ENCODE measurements around the gene C11orf24. TPM values are rescaled to one million over a fixed set of nuclear protein-coding genes. Genes with fewer than 3 reads are reported as not detected.

Gene C11orf24
- total RNA-seq, 1 donor from 2014 or later: 39.7 TPM

- Mint-ChIP-seq H3K36me3 (ENCODE audit: low read depth) (peaks cover 34% of the 10 kb centered on the region), H3K4me3 (no peak overlapping the region), H3K27ac (no peak overlapping the region), H3K9me3 (no peaks in the 10 kb centered on the region), H3K4me1 (ENCODE audit: low read depth) (peaks cover 6% of the 10 kb centered on the region), H3K27me3 (ENCODE audit: insufficient read depth) (no peaks in the 10 kb centered on the region)
- intact Hi-C loops (cut with micrococcal nuclease): no loop called here
- DNase-seq (ENCODE audit: low spot score): no peak
Observed at GRCh38 chr11:68263444-68264035, 8.2 kb downstream of the C11orf24 start.

- peaks cover 9% of the 10 kb centered on the region for H3K4me1 Mint-ChIP-seq (ENCODE audit: low read depth)
- peaks cover 34% of the 10 kb centered on the region for H3K36me3 Mint-ChIP-seq (ENCODE audit: low read depth)
- intact Hi-C loops (cut with micrococcal nuclease): no loop called here
- H3K4me3 Mint-ChIP-seq: no peak overlapping the region
- no peak overlapping the region for H3K27ac Mint-ChIP-seq
- DNase-seq (ENCODE audit: low spot score): no peak
- H3K27me3 Mint-ChIP-seq (ENCODE audit: insufficient read depth): no peaks in the 10 kb centered on the region
- H3K9me3 Mint-ChIP-seq: no peaks in the 10 kb centered on the region
Observed at GRCh38 chr11:68262544-68262827, 9.3 kb downstream of the C11orf24 start.

- Mint-ChIP-seq H3K9me3 (no peaks in the 10 kb centered on the region), H3K4me1 (ENCODE audit: low read depth) (peaks cover 11% of the 10 kb centered on the region), H3K4me3 (no peak overlapping the region), H3K27me3 (ENCODE audit: insufficient read depth) (no peaks in the 10 kb centered on the region), H3K36me3 (ENCODE audit: low read depth) (peaks cover 31% of the 10 kb centered on the region), H3K27ac (no peak overlapping the region)
- DNase-seq (ENCODE audit: low spot score): no peak
- intact Hi-C loops (cut with micrococcal nuclease): no loop called here
Observed at GRCh38 chr11:68261749-68262543, 9.8 kb downstream of the C11orf24 start.

GRCh38 chr11:68261006-68261405, 10.8 kb downstream of the C11orf24 start:
- Mint-ChIP-seq H3K27me3 (ENCODE audit: insufficient read depth) (no peaks in the 10 kb centered on the region), H3K36me3 (ENCODE audit: low read depth) (peaks cover 31% of the 10 kb centered on the region), H3K4me3 (no peak overlapping the region), H3K9me3 (no peaks in the 10 kb centered on the region), H3K27ac (no peak overlapping the region), H3K4me1 (ENCODE audit: low read depth) (peaks cover 11% of the 10 kb centered on the region)
- intact Hi-C loops (cut with micrococcal nuclease): no loop called here
- no peak for DNase-seq (ENCODE audit: low spot score)

DNA sequence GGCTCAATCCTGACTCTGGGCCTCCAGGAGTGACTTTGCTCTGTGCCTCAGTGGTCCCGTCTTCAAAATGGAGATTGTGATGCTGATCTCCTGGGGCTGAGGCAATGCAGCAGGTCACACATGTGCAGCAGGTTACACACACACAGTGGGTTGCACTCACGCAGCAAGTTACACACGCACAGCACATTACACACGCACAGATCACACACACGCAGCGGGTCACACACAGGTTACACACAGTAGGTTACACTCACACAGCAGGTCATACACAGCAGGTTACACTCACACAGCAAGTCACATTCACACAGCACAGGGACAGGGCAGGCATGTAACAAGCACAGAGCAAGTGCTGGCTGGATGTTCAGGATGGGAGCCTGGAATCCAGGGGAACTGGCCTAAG, 11.3 kb downstream of the C11orf24 start:
- no peak overlapping the region for H3K4me3 Mint-ChIP-seq
- intact Hi-C loops (cut with micrococcal nuclease): no loop called here
- peaks cover 31% of the 10 kb centered on the region for H3K36me3 Mint-ChIP-seq (ENCODE audit: low read depth)
- no peak for DNase-seq (ENCODE audit: low spot score)
- no peaks in the 10 kb centered on the region for H3K9me3 Mint-ChIP-seq
- H3K27ac Mint-ChIP-seq: no peak overlapping the region
- no peaks in the 10 kb centered on the region for H3K27me3 Mint-ChIP-seq (ENCODE audit: insufficient read depth)
- peaks cover 11% of the 10 kb centered on the region for H3K4me1 Mint-ChIP-seq (ENCODE audit: low read depth)

DNA sequence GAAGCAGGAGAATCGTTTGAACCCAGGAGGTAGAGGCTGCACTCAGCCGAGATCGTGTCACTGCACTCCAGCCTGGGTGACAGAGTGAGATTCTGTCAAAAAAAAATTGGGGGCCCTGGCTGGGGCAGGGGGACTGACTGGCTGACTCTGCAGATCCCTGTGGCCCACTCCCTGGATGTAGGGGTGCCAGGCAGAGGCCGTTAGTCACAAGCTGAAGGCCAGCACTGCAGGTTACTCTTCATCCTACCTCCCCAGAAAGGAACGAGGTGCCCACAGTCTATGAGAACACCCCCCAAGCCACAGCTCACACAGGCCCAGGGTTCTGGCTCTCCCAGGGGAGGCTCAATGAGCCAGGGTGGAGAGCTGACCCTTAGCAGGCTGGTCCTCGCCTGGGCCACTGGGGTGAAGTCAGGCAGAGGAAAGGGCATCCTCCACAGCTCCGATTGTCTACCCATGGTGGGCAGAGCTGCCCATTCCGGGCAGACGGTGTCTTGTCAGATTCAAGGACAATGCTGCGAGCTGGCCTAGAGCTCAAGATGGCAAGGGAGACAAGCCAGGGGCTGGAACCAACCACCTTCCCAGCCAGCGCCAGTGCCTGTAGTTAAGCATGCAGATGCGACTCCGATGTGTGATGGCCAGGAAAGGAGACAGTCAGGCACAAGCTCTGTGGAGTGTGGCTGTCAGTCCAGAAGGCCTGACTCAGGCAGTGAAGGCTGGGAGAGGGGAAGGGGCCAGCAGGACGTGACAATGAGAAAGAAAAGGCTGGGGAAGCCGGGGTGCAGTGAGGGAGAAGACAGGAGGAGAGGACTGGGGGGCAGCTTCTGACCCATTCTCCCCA, 12.4 kb downstream of the C11orf24 start:
- no peak for DNase-seq (ENCODE audit: low spot score)
- H3K4me3 Mint-ChIP-seq: no peak overlapping the region
- intact Hi-C loops (cut with micrococcal nuclease): no loop called here
- no peak overlapping the region for H3K27ac Mint-ChIP-seq
- H3K36me3 Mint-ChIP-seq (ENCODE audit: low read depth): peaks cover 23% of the 10 kb centered on the region
- H3K27me3 Mint-ChIP-seq (ENCODE audit: insufficient read depth): peaks cover 1% of the 10 kb centered on the region
- no peaks in the 10 kb centered on the region for H3K9me3 Mint-ChIP-seq
- H3K4me1 Mint-ChIP-seq (ENCODE audit: low read depth): peaks cover 5% of the 10 kb centered on the region

DNA sequence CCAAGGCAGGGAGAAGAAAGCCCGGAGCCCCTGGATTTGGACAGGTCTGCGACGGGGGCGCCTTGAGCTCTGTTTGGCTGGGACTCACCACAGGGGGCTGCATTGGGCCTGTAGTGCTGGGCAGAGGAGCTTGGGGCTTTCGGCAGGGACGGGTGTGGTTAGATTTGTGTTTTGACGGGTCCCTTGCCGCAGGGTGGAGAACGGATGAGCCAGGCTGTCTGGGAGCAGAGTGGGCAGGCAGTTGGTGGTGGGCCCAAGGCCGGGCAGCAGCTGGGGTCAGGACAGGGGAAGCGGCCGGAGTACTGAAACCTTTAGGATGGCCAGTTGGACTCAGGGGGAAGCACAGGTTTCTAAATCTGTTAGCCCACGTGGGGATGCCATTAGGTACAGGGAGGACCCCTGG, 13.4 kb downstream of the C11orf24 start:
- intact Hi-C loops (cut with micrococcal nuclease): no loop called here
- Mint-ChIP-seq H3K9me3 (no peaks in the 10 kb centered on the region), H3K27ac (no peak overlapping the region), H3K27me3 (ENCODE audit: insufficient read depth) (peaks cover 4% of the 10 kb centered on the region), H3K36me3 (ENCODE audit: low read depth) (peaks cover 18% of the 10 kb centered on the region), H3K4me3 (no peak overlapping the region), H3K4me1 (ENCODE audit: low read depth) (peaks cover 5% of the 10 kb centered on the region)
- no peak for DNase-seq (ENCODE audit: low spot score)

DNA sequence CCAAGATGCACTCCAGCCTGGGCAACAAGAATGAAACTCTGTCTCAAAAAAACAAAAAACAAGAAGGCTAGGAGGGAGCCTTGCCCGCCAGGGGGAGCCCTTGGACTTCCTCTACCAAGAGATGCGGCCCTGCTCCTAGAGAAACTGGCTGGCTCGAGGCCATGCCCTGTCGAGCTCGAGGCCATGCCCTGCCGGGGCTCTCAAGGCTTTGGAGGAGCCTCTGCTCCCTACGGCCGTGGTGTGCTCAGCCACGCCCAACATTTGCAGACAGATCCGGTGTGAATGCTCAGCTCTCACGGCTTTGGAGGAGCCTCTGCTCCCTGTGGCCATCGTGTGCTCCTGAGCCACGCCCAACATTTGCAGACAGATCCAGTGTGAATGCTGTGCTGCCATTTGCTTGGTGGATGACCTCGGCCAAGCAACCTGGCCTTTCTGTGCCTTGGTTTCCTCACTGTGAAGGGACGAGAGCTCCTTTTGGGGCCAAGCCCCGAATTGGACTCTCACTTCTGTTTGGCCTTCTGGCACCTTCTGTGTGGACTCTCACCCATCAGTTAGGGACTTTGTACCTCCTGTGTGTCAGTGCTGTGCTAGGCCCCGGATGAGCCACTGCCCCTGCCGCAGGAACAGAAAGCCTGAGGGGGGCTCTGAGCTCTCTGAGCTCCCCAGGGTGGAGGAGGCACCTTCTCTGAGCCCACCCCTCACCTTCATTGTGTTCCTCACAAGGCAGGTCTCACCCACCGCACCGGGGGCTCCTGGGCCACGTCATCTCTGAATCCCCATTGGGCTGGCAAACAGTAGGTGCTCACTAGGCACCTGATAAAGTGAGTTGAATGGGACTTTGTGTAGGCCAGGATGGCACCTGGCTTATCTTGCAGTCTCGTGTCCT, 14.1 kb downstream of the C11orf24 start:
- Mint-ChIP-seq H3K9me3 (no peaks in the 10 kb centered on the region), H3K27ac (no peak overlapping the region), H3K4me3 (no peak overlapping the region), H3K27me3 (ENCODE audit: insufficient read depth) (peaks cover 4% of the 10 kb centered on the region), H3K36me3 (ENCODE audit: low read depth) (peaks cover 12% of the 10 kb centered on the region), H3K4me1 (ENCODE audit: low read depth) (peaks cover 5% of the 10 kb centered on the region)
- intact Hi-C loops (cut with micrococcal nuclease): loop anchor here (1.0 kb wide), 5 partner anchors 14 to 190 kb away; partner anchors contain the start of gene C11orf24
- peak; percentile 83 for DNase-seq (ENCODE audit: low spot score)

GRCh38 chr11:68256331-68256741, 15.4 kb downstream of the C11orf24 start:
- H3K27me3 Mint-ChIP-seq (ENCODE audit: insufficient read depth): peaks cover 4% of the 10 kb centered on the region
- peaks cover 10% of the 10 kb centered on the region for H3K4me1 Mint-ChIP-seq (ENCODE audit: low read depth)
- H3K27ac Mint-ChIP-seq: no peak overlapping the region
- intact Hi-C loops (cut with micrococcal nuclease): no loop called here
- no peaks in the 10 kb centered on the region for H3K9me3 Mint-ChIP-seq
- no peaks in the 10 kb centered on the region for H3K36me3 Mint-ChIP-seq (ENCODE audit: low read depth)
- H3K4me3 Mint-ChIP-seq: no peak overlapping the region
- DNase-seq (ENCODE audit: low spot score): no peak

DNA sequence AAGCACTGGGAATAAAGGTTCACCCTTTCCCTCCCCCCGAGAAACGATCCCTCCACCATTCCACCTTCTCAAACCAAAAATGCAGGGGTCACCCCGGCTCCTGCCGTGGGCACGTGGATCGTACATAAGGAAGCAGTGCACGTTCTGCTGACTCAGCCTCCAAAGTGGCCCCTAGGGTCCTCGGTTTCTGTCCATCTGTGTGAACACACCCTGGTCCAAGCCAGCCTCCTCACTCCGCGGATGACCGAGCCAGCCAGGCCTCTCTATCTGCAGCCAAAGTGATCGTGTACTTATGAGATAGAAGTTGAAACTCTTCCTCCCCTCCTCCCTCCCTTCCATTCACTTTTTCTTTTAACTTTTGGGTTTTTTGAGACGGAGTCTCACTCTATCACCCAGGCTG, 16.2 kb downstream of the C11orf24 start:
- peaks cover 4% of the 10 kb centered on the region for H3K27me3 Mint-ChIP-seq (ENCODE audit: insufficient read depth)
- H3K4me1 Mint-ChIP-seq (ENCODE audit: low read depth): peaks cover 13% of the 10 kb centered on the region
- peaks cover 1% of the 10 kb centered on the region for H3K9me3 Mint-ChIP-seq
- no peak overlapping the region for H3K4me3 Mint-ChIP-seq
- DNase-seq (ENCODE audit: low spot score): no peak
- no peak overlapping the region for H3K27ac Mint-ChIP-seq
- no peaks in the 10 kb centered on the region for H3K36me3 Mint-ChIP-seq (ENCODE audit: low read depth)
- intact Hi-C loops (cut with micrococcal nuclease): no loop called here

- Mint-ChIP-seq H3K9me3 (peaks cover 10% of the 10 kb centered on the region), H3K4me3 (no peak overlapping the region), H3K4me1 (ENCODE audit: low read depth) (peaks cover 13% of the 10 kb centered on the region), H3K36me3 (ENCODE audit: low read depth) (no peaks in the 10 kb centered on the region), H3K27ac (no peak overlapping the region), H3K27me3 (ENCODE audit: insufficient read depth) (peaks cover 4% of the 10 kb centered on the region)
- intact Hi-C loops (cut with micrococcal nuclease): no loop called here
- no peak for DNase-seq (ENCODE audit: low spot score)
Observed at GRCh38 chr11:68254421-68254820, 17.4 kb downstream of the C11orf24 start.

DNA sequence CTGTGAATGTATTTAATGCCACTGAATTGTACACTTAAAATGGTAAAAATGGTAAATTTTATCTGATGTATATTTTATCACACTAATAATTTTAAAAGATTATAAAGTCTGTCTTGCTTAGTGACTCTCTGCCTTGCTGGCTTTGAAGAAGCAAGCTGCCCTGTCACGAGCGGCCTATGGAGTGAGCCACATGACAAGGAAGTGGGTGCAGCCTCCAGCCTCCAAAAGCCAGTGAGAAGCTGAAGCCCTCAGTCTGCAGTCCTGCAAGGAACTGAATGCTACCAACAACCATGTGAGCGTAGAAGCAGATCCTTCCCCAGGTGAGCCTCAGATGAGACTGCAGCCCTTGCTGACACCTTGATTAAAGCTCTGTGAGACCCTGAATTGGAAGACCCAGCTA, 20.0 kb downstream of the C11orf24 start:
- DNase-seq (ENCODE audit: low spot score): no peak
- Mint-ChIP-seq H3K4me3 (no peak overlapping the region), H3K27ac (no peak overlapping the region), H3K36me3 (ENCODE audit: low read depth) (no peaks in the 10 kb centered on the region), H3K27me3 (ENCODE audit: insufficient read depth) (peaks cover 8% of the 10 kb centered on the region), H3K4me1 (ENCODE audit: low read depth) (peaks cover 8% of the 10 kb centered on the region), H3K9me3 (peaks cover 19% of the 10 kb centered on the region)
- intact Hi-C loops (cut with micrococcal nuclease): no loop called here

Measured in activated T-helper 1 cell treated with anti-CD3 and anti-CD28 coated beads, Interleukin-12 subunit alpha, Interleukin-12 subunit beta, Interleukin-2, Interleukin-4 antibody, amounts not matched to agents 30 ng/mL and 10 ng/mL and 1 ng/mL, durations not matched to agents 14 hours and 24 hours and 36 hours (primary cell).